Upper lobe of right lung (tissue), 1 donor: ENCODE results near the gene IFNG. TPM values are rescaled to one million over a fixed set of nuclear protein-coding genes. Genes with fewer than 3 reads are reported as not detected.

ENCODE experiments used
- ATAC-seq: fragments of 200-7000 bp; cut with Tn5 transposase; one replicate; pipeline ENCODE4 v1.9.1; 2020; ENCODE audit warnings: mild to moderate bottlenecking, moderate library complexity
- DNase-seq: peaks from one replicate; pipeline ENCODE4 v3.0.0-alpha.2; 2020
- H3K27ac ChIP-seq: fragments of 200-600 bp; one replicate; pipeline ENCODE4 v1.8.0; 2022
- H3K27me3 ChIP-seq: fragments of 200-600 bp; one replicate; pipeline ENCODE4 v1.8.0; 2022; ENCODE audit warnings: mild to moderate bottlenecking
- H3K36me3 ChIP-seq: fragments of 200-600 bp; one replicate; pipeline ENCODE4 v1.8.0; 2022
- H3K4me1 ChIP-seq: fragments of 200-600 bp; one replicate; pipeline ENCODE4 v1.8.0; 2022
- H3K4me3 ChIP-seq: fragments of 200-600 bp; one replicate; pipeline ENCODE4 v1.8.0; 2022; ENCODE audit warnings: mild to moderate bottlenecking
- H3K9me3 ChIP-seq: fragments of 200-600 bp; one replicate; pipeline ENCODE4 v1.8.0; 2022
- intact Hi-C: fragments of 100-400 bp; cut with DNase I; formaldehyde crosslinking; loops from one replicate; pipeline ENCODE4 v1.11.0; 2022
- total RNA-seq: library from RNA; stranded (reverse); fragmentation: NEBNext Ultra II Directional; extraction: Animal tissue kit (Norgen Biotek cat#: 25700); gene quantifications from one replicate; pipeline ENCODE4 v1.2.1, GENCODE V29; 2021
- TF ChIP-seq, protein P1 (sequence below): fragments of 200-600 bp; IDR thresholded peaks from one replicate; pipeline ENCODE4 v1.8.0; 2022; ENCODE audit warnings: antibody characterized with exemption
- donor health status: DM: no; HTN: yes; CAD: no; lungs with severe emphysema.

The IFNG gene
- total RNA-seq, 1 donor from 2014 or later, result not detected

DNA sequence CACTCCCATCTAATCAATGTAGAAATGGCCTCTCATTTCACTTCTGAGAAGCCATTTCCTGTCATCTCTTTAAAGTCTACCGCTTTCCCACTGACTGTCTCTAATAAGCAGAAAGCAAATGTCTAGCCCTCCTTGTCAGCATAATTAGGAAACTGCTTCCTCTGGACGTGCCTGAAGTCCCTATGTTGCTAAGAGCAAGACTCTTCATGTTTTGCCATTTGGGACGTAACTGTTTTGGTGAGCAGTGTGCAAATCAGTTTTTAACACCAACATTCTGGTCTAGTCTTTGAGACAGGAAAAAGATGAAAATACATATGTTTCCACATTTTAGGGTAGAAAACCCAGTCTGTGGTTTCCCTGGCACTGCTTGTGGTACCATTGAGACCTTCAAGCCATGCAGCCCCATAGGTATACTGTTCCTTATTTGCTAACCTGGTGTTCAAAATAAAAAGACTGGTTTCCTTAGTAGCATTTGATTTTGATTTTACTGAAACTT, 22.2 kb downstream of the IFNG start:
- DNase-seq, result no peak
- Histone ChIP-seq H3K27me3 (no peaks in the 10 kb centered on the region), H3K9me3 (no peaks in the 10 kb centered on the region), H3K27ac (no peak overlapping the region), H3K4me3 (no peak overlapping the region), H3K36me3 (no peaks in the 10 kb centered on the region), H3K4me1 (no peaks in the 10 kb centered on the region)
- ATAC-seq, result no peak
- TF ChIP-seq, protein P1, sequence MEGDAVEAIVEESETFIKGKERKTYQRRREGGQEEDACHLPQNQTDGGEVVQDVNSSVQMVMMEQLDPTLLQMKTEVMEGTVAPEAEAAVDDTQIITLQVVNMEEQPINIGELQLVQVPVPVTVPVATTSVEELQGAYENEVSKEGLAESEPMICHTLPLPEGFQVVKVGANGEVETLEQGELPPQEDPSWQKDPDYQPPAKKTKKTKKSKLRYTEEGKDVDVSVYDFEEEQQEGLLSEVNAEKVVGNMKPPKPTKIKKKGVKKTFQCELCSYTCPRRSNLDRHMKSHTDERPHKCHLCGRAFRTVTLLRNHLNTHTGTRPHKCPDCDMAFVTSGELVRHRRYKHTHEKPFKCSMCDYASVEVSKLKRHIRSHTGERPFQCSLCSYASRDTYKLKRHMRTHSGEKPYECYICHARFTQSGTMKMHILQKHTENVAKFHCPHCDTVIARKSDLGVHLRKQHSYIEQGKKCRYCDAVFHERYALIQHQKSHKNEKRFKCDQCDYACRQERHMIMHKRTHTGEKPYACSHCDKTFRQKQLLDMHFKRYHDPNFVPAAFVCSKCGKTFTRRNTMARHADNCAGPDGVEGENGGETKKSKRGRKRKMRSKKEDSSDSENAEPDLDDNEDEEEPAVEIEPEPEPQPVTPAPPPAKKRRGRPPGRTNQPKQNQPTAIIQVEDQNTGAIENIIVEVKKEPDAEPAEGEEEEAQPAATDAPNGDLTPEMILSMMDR, result no peak
- intact Hi-C loops, result no loop called here

DNA sequence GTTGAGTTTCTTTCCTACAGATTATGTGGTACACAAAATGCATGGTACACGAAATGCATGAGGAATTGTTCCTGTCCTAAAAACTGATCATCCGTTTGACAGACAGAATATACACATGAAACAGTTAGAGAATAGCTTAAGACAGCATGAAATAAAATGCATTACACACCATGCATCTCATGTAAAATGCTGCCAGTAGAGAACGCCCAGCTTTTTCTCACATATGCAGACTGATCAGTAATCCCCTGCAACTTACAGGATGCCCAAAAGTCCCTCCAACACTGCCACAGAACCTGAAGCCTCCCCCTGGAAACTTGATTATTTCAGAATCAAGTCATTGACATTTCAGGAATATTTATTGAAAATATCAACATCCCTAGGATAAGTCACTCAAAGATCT, 24.0 kb downstream of the IFNG start:
- ATAC-seq, result no peak
- Histone ChIP-seq H3K4me1 (no peaks in the 10 kb centered on the region), H3K36me3 (no peaks in the 10 kb centered on the region), H3K27ac (no peak overlapping the region), H3K27me3 (no peaks in the 10 kb centered on the region), H3K4me3 (no peak overlapping the region), H3K9me3 (no peaks in the 10 kb centered on the region)
- DNase-seq, result no peak
- TF ChIP-seq, protein P1, result no peak
- intact Hi-C loops, result no loop called here

DNA sequence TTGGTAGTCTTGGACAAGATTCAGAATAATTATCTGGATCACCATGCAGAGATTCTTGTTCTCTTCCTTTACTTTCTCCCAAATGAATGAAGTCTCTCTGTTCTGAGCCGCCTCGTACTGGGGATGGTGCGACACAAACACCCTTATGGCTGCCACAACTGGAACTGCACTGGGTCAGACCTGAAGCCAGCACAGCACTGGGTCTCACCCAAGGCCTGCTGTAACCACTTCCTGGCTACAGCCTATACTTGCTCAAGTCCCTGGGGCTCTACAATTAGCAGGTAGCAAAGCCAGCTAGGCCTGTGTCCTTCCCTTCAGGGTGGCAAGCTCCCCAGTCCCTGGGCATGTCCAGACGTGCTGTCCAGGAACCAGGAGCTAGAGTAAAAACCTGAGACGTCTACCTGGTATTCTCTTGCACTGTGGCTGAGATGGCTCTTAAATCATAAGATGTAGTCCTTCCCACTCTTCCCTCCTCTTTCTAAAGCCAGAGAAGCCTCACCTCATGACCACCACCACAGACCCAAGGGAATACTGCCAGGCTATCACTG, 27.6 kb downstream of the IFNG start:
- H3K36me3 ChIP-seq, result no peaks in the 10 kb centered on the region
- no peaks in the 10 kb centered on the region for H3K9me3 ChIP-seq
- no peak overlapping the region for H3K4me3 ChIP-seq
- ATAC-seq (no peak), DNase-seq (no peak)
- no peaks in the 10 kb centered on the region for H3K27me3 ChIP-seq
- intact Hi-C loops, result no loop called here
- H3K27ac ChIP-seq, result no peak overlapping the region
- TF ChIP-seq, protein P1, result no peak
- no peaks in the 10 kb centered on the region for H3K4me1 ChIP-seq

DNA sequence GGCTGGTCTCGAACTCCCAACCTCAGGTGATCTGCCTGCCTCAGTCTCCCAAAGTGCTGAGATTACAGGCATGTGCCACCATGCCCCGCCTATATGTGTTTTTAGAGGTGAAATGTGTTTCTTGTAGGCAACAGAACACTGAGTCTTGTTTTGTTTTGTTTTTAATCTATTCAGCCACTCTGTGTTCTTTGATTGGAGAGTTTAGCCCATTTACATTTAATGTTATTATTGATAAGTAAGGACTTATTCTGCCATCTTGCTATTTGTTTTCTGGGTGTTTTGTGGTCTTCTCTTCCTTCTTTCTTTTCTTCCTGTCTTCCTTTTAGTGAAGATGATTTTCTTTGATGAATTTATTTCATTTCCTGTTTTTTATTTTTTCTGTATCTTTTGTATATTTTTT, 29.6 kb downstream of the IFNG start:
- ATAC-seq (no peak), DNase-seq (no peak)
- TF ChIP-seq, protein P1, result no peak
- intact Hi-C loops, result no loop called here
- Histone ChIP-seq H3K4me3 (no peak overlapping the region), H3K27ac (no peak overlapping the region), H3K9me3 (no peaks in the 10 kb centered on the region), H3K27me3 (no peaks in the 10 kb centered on the region), H3K4me1 (no peaks in the 10 kb centered on the region), H3K36me3 (no peaks in the 10 kb centered on the region)

DNA sequence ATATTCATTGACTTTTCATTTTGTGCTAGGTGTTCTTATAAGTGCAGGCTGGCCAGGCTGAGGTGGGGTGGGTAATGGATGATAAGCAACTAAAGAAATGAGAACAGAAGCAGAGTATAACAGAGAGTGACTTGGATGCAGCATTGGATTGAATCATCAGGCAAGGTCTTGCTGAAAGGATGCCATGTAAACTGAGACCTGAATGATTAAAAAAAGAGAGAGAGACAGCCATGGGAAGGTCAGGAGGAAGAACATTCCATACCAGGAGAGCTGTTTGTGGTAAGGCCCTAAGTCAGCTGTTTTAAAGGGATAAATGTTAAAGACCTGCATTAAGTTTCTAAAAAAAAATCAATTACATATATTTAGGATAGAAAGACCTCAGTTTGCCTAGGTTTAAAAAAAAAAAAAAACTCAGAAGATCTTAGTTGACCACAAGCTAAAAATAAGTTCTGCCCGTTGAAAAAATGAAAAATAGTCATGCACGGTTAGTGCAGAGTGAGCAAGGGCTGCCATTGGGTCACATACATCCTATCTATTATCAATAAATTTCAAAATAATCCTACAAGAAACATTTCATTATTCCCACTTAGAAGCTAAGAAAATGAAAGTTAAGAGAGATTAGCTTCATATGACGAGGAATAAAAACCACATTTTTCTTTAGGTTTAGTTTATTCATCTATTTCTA, 37.2 kb downstream of the IFNG start:
- DNase-seq, result no peak
- no peaks in the 10 kb centered on the region for H3K36me3 ChIP-seq
- TF ChIP-seq, protein P1, result no peak
- intact Hi-C loops, result no loop called here
- H3K27ac ChIP-seq, result no peak overlapping the region
- no peak overlapping the region for H3K4me3 ChIP-seq
- H3K9me3 ChIP-seq, result no peaks in the 10 kb centered on the region
- no peaks in the 10 kb centered on the region for H3K27me3 ChIP-seq
- no peak for ATAC-seq
- H3K4me1 ChIP-seq, result no peaks in the 10 kb centered on the region
